HG03342 (cell line): ENCODE data around the gene SSUH2.

Experiments used
- ATAC-seq: cut with Tn5 transposase; IDR thresholded peaks from one replicate; pipeline ENCODE4 v1.9.1; 2021; ENCODE audit warnings: mild to moderate bottlenecking, moderate library complexity; ENCODE audit not compliant: unreplicated experiment

SSUH2 gene

GRCh38 chr3:8642001-8642400 is 2.6 kb downstream of the SSUH2 start:
- ATAC-seq = no peak

GRCh38 chr3:8641472-8641871 is 3.1 kb downstream of the SSUH2 start:
- no peak for ATAC-seq

GRCh38 chr3:8640223-8640622 is 4.4 kb downstream of the SSUH2 start:
- no peak for ATAC-seq

GRCh38 chr3:8639659-8640000 is 5.0 kb downstream of the SSUH2 start:
- ATAC-seq = no peak

GRCh38 chr3:8638994-8639658 is 5.5 kb downstream of the SSUH2 start:
- ATAC-seq = no peak

- ATAC-seq = no peak
Observed at GRCh38 chr3:8637348-8637747, 7.2 kb downstream of the SSUH2 start.

- no peak for ATAC-seq
Observed at GRCh38 chr3:8635631-8636030, 9.0 kb downstream of the SSUH2 start.

GRCh38 chr3:8635125-8635524 is 9.5 kb downstream of the SSUH2 start:
- ATAC-seq = no peak

GRCh38 chr3:8632402-8633237 is 12.0 kb downstream of the SSUH2 start:
- no peak for ATAC-seq

- ATAC-seq = no peak
Observed at GRCh38 chr3:8631661-8632060, 12.9 kb downstream of the SSUH2 start.

GRCh38 chr3:8629151-8630021 is 15.2 kb downstream of the SSUH2 start:
- ATAC-seq = peak; percentile 74

- no peak for ATAC-seq
Observed at GRCh38 chr3:8627949-8628348, 16.6 kb downstream of the SSUH2 start.

- no peak for ATAC-seq
Observed at GRCh38 chr3:8627201-8627940, 17.2 kb downstream of the SSUH2 start.

- no peak for ATAC-seq
Observed at GRCh38 chr3:8625991-8626390, 18.6 kb downstream of the SSUH2 start.

GRCh38 chr3:8624612-8625011 is 20.0 kb downstream of the SSUH2 start:
- ATAC-seq = no peak

- ATAC-seq = no peak
Observed at GRCh38 chr3:8623741-8624140, 20.9 kb downstream of the SSUH2 start.

- peak; percentile 92 for ATAC-seq
Observed at GRCh38 chr3:8622873-8623691, 21.5 kb downstream of the SSUH2 start.

- ATAC-seq = no peak
Observed at GRCh38 chr3:8621872-8622271, 22.7 kb downstream of the SSUH2 start.

GRCh38 chr3:8621141-8621540 is 23.5 kb downstream of the SSUH2 start:
- no peak for ATAC-seq

- ATAC-seq = no peak
Observed at GRCh38 chr3:8619548-8619947, 25.1 kb downstream of the SSUH2 start.
